Activated CD4-positive, alpha-beta T cell treated with anti-CD3 and anti-CD28 coated beads, Interleukin-2, amount 50 U/mL, for 48 hours (primary cell): ENCODE data around the gene TAGLN3.
A peak's percentile ranks its signal among the peaks of the same experiment; 100 is the strongest.
"Not testable (repeated sequence)": the region's sequence is repeated elsewhere in the genome, so short reads cannot be mapped to it uniquely, and the experiment has no call there.

Source experiments
- DNase-seq, 2 experiments: peaks; one replicate each; pipeline ENCODE4 v3.0.0-alpha.2; 2020

Gene TAGLN3

DNA sequence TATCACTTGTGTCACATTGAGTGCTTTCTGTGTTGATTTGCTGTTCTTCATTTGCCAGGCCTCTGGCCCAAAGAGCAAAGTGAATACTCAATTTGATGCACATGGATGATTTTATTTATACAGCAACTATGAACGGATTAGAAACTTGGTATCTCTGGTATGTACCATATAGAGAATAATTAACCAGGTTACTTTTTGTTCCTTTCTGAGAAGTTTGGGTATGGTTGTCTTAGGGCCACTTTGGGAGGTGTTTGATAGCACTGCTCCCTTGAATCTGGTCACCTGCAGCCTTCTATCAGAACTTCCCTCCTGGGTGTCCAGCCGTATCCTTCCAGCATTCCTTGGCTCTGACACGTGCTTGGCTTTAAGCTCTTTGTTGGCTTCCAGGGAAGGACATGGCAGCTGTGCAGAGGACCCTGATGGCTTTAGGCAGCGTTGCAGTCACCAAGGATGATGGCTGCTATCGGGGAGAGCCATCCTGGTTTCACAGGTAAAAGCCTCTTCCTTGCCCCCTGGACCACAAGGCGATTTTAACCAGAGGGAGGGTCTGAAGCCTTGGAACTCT, 12.7 kb downstream of the TAGLN3 start:
- DNase-seq, result no peak

DNA sequence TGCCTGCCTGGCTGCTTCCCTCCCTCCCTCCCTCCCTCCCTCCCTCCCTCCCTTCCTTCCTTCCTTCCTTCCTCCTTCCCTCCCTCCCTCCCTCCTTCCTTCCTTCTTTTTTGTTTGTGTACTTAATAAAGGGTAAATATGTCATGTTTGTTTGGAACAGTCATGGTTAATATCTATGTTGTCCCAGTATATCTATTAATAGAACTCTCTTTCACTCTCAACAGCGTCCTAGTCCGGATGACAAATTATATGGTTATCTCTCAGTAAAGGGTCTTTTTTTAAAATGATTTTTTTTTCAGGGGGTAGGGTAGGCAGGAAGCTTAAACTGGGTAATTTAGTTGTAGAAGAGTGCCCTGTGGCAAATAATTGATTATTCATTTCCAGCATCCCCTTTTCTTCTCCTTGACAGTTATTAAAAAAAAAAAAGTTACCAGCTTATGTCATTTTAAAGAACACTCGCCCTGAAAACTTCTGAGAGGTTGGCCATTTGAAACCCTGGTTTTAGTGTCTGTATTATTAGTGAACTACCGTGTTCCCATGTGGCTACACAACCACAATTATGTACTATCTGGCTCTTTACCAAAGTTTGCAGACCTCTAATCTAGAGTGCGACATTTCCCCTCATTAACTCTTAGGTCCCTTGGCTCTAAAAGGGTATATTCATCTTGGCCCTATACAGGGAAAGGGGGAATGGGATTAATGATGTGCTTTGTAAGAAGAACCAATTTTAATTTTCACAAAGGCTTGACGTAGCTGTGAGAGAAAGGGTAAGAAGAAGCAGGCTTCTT, 13.7 kb downstream of the TAGLN3 start:
- no peak for DNase-seq

DNA sequence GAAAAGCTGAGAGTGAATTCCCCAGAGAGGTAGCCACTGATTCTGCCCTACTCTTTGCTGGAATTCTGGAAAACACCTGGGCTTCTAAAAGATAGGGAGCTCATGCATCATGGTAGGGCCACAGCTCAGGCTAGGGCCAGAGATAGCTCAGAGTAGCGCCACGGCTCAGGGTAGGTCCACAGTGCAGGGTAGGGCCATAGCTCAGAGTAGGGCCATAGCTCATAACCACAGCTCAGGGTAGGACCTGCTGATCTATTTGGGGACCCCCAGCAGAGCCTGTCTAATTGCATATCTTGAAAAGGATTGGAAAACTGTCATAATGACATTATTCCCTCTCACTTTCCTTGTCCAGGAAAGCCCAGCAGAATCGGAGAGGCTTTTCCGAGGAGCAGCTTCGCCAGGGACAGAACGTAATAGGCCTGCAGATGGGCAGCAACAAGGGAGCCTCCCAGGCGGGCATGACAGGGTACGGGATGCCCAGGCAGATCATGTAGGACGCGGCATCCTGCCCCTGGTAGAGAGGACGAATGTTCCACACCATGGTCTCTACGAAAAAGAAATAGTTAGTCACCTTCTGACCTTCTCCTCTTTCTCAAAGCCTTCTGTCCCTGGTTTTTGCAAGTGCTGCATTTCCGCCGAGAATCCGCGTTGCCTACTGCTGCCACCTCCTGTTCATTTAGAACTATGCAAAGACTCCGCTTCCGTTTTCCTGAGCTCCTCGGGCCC, 14.5 kb downstream of the TAGLN3 start:
- peak; percentile 66 to 75 for DNase-seq

DNA sequence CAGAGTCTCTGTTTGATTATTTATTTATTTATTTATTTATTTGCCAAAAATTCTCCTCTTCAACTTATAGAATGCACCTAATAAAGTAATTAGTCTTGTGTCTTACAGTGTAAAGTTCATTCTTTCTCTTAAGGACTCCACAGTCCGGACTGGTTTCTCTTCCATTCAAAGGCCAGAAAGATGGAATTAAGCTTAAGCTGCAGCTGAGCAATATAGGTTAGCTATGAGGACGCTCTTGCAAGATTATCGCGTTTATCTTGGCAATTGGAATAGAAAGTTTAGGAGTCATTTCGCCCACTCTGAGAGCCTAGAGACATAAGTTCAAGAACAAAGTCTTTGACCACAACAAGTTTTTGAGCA, 15.0 kb downstream of the TAGLN3 start:
- no peak for DNase-seq

DNA sequence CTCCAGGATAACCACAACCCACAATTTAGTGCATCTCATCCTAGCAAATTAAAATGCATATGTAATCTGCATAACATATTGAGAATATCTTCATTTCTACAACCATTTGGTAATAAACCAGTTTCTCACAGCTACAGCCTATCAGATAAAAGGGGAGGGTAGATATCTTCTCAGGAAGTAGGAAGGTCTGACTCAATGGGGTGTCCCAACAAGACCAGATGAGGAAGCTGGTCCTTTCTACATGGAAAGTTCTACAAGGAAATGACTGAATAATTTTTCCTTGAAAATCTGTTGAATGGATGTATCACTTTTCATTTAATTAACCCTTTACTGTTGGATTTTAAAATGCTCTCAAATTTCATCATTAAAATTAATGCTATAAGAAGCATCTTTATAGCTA, 18.4 kb downstream of the TAGLN3 start:
- DNase-seq, result no peak

DNA sequence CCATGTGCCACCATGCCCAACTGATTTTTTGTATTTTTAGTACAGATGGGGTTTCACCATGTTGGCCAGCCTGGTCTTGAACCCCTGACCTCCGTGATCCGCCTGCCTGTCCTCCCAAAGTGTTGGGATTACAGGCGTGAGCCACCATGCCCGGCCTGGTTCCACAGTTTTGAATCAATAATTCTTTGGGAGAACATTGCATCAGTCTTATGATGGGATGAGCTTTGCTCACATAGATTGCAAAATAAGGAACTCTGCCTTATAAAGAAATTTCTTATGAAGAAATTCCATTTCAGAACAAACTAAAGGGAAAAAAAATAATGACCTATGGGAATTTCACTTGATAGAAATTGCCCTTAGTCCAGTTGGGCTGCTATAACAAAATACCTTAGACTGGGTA, 20.0 kb downstream of the TAGLN3 start:
- no peak for DNase-seq

DNA sequence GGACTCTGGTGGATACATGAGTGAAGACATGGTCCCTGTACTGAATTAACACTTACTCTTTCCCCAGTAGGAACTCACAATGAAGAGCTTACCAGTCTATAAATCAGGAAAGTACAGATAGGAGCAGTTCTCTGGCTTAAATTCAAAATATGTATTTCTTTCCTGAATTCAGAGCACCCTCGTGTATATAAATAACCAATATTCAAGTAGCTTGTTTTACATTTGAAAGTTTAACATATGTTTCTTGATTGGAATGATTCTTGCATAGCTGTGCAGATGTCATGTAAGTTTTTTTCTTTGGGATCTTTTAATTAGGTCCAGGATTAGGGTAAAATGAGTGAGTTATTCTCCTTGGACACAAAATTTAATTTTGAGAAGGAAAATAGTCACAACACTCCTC, 21.0 kb downstream of the TAGLN3 start:
- DNase-seq, result no peak

DNA sequence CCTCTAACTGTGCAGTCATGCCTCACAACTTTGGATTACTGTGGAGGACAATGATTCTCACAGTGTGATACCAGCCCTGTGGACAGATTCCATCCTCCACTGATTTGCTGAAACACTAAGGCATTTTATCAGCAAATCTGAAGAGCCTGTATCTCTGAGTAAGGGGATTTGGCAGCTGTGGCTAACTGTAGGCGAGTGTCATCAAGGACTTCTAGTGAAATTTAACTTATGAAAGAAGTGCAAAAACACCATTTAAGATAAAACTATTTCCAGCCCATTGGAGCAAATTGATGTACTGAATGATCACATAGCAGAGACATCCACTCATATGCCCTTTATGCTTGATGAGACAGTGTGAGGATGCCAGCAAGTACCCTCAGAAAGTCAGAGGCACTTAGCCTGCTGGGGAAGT, 22.0 kb downstream of the TAGLN3 start:
- no peak for DNase-seq

DNA sequence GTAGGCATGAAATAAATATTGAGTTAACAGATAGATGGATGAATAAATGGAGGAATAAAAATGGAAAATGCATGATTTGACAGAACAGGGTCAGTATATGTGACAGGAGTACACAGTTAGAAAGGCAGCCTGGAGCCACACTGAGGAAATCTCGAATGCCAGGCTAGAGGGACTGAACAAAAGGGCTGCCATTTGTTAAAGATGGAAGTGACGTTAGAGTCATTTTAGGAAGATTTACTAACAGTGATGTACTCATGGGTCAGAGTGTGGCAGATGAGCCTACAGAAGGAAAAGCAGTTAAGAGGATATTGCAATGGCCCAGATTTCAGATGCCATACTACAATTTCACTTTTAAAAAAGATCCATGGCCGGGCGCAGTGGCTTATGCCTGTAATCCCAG, 28.4 kb downstream of the TAGLN3 start:
- no peak for DNase-seq

DNA sequence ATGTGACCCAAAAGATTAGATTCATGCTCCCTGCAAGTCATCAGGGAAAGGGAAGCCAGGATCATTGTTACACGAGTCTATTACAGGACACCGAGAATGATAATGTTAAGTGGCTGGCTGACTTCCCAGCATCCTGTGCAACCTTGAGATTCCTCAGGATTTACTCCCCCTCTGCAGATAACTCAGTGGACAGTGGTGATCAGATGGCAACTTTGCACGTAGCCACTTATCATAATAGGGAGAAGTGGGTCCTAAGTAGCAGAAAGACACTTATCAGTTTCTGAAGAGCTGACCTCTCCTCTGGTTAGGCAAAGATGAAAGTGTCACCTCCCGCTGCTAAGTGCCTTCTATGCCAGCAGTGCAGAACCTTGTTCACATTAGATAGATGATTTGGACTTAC, 29.1 kb downstream of the TAGLN3 start:
- DNase-seq, result no peak

DNA sequence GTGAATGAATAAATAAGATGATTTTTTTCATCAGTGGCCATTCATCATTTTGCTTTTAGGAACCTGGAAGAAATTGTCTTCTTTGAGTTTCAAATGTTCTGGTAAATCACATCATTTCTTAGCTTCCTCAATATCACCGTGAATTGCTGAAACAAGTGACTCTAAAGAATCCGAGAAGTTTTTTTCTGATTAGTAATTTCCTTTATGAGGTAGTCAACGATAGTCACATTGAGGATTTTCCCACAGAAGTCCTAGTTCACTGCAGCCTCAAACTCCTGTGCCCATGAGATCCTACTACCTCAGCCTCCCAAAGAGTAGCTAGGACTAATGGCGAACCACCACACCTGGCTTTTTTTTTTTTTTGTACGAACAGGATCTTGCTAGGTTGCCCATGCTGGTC, 32.2 kb downstream of the TAGLN3 start:
- DNase-seq, result no peak

DNA sequence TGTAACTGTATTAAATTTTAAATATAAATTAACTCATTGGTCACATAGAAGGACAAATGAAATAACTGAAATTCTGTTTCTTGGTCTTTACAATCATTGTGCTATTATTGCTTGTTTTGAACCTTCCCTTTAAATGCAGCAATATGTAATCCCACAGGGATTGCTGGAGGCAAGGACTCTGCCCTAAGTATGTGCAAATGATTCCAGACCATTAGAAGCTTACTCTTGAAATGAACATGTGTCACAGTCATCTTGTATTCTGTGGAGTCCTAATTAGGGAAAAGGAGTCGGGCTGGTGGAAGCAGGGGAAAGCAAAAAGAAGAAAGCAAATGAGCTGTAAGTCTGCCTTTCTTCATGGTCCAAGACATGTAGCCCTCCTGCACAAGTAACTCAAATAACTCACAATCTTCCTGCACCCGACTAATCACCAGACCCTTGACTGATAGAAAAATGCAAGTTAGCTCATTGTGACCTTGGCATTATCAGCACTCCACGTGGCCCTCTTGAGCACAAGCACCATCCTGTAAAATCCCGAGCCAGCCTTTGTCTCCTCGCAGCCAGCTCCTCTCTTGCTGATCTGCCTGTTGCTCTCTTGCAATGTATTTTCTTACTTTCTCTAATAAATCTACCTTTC, 33.5 kb downstream of the TAGLN3 start:
- DNase-seq, result no peak

DNA sequence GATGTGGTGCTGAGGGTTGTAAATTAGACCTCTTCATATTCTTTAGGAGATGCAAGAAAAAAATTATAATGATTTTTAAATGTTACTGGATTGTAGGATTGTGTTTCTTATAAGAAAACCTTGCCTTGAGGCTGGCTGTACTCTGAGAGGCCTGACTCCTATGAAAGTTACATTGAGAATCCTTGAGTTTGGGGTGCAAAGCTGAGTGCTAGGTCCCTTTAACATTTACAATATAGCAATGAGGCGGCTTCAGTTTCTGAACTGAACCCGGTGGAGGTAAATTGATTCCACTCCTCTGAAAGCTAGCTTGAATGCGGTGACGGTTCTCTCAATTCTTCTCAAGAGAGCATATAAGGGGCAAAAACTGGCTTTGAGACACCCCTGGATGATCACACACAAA, 35.7 kb downstream of the TAGLN3 start, which contains the start of gene TMPRSS7:
Gene TMPRSS7, plus strand, starts transcription at position 301 of the 400 bp plus-strand sequence. CDS start 110 bp downstream, outside the sequence.
- DNase-seq, result no peak

DNA sequence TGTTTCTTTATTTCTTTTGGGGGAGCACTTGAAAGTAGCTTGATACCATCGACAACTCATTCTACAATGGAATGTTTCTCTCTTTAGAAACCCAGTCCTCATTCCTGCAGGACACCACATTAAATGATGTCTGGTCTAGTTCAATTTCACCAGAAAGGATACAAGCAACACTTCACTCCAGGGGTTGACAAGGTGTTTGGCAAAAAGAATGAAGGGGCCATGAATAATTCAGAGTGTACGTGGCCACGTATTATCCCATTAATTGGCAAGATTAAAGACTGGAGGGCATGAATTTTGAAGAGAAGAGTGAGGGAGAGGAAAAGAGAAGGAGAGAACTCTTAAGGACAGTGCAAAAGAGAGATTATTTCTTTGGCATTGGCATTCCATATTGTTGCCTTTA, 36.5 kb downstream of the TAGLN3 start:
- DNase-seq, result no peak

DNA sequence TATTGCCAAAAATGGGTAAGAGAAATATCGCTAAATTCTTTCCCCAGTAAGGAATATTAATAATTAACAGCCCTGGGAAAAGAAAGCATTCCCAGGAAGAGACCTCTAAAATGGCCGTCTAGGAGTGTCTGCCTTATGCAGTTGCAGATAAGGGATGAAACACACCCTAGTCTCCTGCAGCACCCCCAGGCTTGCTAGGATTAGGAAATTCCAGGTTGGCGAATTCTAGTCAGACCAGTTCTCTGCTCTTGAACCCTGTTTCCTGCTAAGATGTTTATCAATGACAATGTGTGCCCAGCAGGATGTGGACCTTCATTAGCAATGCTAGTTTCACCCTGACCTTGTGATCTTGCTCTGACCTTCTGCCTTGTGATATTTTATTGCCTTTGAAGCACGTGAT, 38.5 kb downstream of the TAGLN3 start:
- not testable (repeated sequence) for DNase-seq

DNA sequence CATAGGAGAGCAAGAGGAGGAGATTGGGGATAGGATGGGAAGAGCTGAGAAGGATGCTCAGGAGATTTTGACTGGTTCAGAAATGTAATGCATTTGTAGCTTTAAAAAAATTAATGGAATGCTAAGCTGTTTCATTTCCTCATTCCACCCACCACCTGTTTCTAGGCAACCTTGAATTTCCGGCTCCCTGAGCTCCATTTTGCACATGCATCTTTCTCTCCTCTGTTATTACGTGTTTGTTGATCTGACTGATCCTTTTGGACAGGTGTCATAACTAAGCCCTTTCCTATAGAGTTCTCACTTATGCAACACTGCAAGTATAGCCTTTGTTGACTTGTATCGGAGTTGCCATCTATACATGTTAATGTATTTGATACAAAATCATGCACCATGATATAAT, 40.1 kb downstream of the TAGLN3 start:
- DNase-seq, result no peak

DNA sequence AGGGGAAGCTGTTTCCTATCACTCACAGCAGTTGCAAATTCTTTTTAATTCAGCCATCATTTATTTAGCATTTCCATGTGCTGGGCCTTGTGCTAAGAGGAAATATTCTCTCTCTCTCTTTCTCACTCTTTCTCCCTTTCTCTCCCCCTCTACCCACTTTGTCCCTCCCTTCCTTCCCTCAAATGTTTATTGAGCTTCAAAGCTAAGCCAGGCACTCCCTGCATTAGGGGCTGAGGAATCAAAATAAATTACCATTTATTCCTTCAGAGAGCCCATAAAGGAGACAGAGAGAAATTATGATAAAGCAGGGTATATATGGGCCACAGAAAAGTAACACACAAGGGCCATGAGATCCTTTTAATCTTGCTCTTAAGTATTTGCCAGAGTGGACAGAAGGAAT, 42.6 kb downstream of the TAGLN3 start:
- DNase-seq, result no peak

DNA sequence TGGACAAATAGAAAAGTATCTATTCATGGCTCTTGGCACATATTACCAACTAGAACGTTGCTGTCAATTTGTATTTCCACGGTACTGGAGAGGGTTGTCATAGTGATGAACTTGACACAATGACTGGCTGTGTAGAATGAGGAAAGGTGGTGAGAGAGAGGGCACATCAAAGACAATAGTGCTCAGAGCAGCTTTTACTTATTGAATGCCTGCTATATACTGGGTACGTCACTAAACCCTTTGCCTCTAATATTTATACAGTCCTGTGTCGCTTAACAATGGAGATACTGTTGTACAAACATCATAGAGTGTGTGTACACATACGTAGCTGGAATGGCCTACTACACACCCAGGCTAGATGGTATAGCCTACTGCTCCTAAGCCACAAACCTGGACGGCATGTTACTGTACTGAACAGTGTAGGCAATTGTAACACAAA, 44.1 kb downstream of the TAGLN3 start:
- no peak for DNase-seq

DNA sequence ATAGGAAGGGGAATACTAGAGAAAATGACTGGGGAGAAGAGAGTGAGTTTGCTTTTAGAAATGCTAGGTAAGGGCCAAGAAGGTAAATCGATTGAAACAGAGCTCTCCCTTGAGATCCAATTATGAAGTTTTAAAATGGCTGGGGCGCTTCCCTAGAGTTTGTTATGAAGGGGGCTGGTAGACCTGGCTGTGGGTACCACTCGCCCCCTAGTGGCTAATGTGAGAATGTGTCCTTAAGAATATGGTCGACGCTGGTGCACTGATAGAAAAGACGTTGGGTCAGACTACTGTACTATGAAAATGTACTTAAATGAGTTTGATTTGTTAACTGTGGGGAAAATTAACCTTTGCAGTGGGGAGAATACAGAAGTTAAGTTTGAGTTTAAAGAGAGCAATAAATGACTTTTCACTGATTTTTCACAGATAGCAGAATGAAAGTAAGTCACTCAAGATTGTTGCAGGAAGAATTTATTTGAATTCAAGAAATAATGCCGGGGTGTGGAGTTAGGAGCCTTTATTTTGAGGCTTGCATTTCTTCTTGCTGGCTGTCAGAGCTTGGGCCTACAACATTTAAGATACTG, 45.0 kb downstream of the TAGLN3 start:
- DNase-seq, result peak; percentile 22 to 41

DNA sequence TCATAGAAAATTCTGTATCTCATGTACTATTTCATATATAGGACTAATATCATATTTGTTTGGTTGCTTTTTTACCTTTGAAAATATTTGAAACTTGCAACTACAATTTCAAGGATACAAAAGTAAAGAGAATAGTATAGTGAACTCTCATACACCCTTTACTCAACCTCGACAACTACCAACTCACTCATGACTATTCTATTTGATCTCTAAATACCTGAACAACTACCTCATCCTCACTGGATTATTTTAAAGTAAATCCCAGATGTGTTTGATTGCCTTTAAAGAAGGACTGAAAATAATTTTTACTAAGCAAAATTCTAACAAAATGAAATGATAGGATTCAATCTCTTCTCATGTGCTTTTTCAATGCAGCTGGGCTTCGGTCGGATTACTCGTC, 47.9 kb downstream of the TAGLN3 start:
- DNase-seq, result no peak

DNA sequence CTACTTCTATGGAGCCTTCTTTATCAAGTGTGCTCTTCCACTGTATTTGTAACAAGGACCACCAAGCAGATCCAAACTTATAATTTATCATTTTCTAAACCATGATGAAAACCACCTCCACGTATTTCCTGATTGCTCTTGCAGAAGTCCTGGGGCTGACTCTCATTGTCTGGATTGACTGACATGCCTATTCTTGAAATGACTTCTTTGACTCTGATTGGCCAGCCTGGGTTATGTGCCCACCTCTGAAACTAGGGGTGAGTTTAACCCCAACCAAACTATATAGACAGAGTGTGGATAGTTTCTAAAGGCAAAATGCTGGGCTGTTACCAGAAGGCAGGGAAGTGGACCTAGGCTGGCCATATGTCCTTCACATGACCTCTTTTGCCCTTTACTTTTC, 48.5 kb downstream of the TAGLN3 start:
- DNase-seq, result no peak

DNA sequence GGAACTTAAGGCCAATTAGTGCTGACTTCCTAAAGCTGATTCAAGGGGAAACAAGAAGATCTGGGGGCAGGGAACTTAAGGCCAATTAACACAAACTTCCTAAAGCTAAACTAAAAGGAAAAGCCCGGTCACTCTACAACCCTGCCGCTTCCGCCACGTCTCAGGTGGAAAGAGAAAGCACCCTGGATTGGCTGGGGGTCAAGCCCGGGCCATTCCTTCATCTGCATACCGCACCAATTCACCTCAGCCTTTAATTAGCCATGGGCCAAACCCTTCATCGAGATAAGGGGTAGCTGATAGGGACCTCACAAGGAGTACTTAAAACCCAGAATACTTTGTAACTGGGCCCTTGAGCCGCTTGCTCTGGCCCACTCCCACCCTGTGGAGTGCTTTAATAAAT, 50.2 kb downstream of the TAGLN3 start:
- no peak for DNase-seq

DNA sequence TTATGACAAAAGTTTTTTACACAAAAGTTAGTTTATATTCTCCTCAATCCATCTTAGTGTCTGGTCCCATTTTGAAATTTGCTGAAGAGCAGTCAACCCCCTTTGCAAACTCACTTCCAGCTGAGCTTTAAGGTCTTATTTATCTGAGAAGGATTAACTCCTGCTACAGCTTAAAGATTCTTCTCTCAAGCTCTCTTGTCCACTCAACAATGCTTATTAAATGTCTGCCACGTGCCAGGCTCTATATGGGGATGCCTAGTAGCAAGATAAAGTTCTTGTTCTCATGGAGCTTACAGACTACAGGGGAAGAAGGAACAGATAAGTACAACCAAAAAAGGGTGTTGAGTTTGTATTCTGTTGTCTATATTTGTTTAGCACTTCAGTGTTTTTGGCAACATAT, 54.5 kb downstream of the TAGLN3 start:
- no peak for DNase-seq
